Activated naive CD4-positive, alpha-beta T cell treated with anti-CD3 and anti-CD28 coated beads, Interleukin-2, amount 10 ng/mL, durations not matched to agents 7 days and 5 days (primary cell): Measurements from ENCODE around the gene RNFT2.
A peak's percentile ranks its signal among the peaks of the same experiment; 100 is the strongest.
"Not testable (repeated sequence)": the region's sequence is repeated elsewhere in the genome, so short reads cannot be mapped to it uniquely, and the experiment has no call there.

Source experiments
- CTCF ChIA-PET: fragments of 350-600 bp; sonication (Branson Sonifier 250); formaldehyde crosslinking; loops from one replicate; lab custom pipeline; 2021; ENCODE audit warnings: antibody characterized with exemption; lab: Charles Lee
- DNase-seq: peaks from one replicate; pipeline ENCODE4 v3.0.0-alpha.2; 2020
- H3K27ac Mint-ChIP-seq: one replicate; pipeline ENCODE4 v1.8.0; 2021; ENCODE audit warnings: mild to moderate bottlenecking, moderate library complexity, mixed read lengths
- H3K27me3 Mint-ChIP-seq: one replicate; pipeline ENCODE4 v1.8.0; 2021; ENCODE audit warnings: mild to moderate bottlenecking, mixed read lengths
- H3K36me3 Mint-ChIP-seq: one replicate; pipeline ENCODE4 v1.8.0; 2021; ENCODE audit warnings: mixed read lengths
- H3K4me1 Mint-ChIP-seq: one replicate; pipeline ENCODE4 v1.8.0; 2021; ENCODE audit warnings: mixed read lengths
- H3K4me3 Mint-ChIP-seq: one replicate; pipeline ENCODE4 v1.8.0; 2021; ENCODE audit warnings: mild to moderate bottlenecking, moderate library complexity, mixed read lengths
- H3K9me3 Mint-ChIP-seq: one replicate; pipeline ENCODE4 v1.8.0; 2021; ENCODE audit warnings: mixed read lengths

RNFT2 gene

DNA sequence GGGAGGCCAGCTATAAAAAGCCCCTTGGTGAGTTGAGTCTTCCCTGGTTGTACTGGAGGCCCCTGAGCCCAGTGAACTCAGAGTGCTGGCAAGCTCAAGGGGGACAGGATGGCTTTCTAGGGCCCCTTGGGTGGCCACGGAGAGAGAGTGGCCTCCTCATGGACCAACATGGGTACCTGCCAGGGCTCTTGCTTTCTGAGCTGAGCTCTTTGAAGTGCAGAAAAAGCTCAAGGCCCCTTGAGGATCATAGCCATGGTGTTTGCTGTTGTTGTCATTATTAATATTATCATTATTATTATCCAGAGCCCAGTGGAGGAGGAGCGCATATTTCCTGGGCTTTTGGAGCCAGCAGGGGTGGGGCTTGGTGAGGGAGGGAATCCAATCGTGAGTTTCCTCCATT, 6.7 kb downstream of the RNFT2 start:
- DNase-seq: no peak
- peaks cover 3% of the 10 kb centered on the region for H3K36me3 Mint-ChIP-seq
- H3K4me1 Mint-ChIP-seq: no peaks in the 10 kb centered on the region
- H3K4me3 Mint-ChIP-seq: no peak overlapping the region
- H3K27me3 Mint-ChIP-seq: no peaks in the 10 kb centered on the region
- CTCF ChIA-PET: no interaction called here
- no peak overlapping the region for H3K27ac Mint-ChIP-seq
- no peaks in the 10 kb centered on the region for H3K9me3 Mint-ChIP-seq

DNA sequence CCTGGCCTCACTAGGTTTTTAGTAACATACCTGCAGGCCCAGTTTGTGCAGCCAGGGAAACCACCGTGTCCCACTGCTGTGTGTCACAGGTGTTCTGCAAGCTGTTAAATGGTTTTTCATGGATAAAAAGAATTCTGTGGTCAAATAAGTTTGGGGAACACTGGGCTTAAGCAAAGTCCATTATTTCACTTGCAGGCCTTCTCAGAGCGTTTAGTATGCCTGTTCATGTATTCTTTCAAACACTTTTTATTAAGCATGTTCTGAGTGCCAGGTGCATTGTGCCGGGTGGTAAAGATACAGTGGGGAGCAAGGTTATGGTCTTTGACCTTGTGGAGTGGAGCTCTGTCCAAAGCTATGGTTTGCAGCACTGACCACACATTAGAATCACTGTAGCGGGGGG, 7.4 kb downstream of the RNFT2 start:
- CTCF ChIA-PET: no interaction called here
- Mint-ChIP-seq H3K9me3 (no peaks in the 10 kb centered on the region), H3K4me1 (no peaks in the 10 kb centered on the region), H3K4me3 (no peak overlapping the region), H3K27me3 (no peaks in the 10 kb centered on the region), H3K27ac (no peak overlapping the region), H3K36me3 (peaks cover 3% of the 10 kb centered on the region)
- no peak for DNase-seq

DNA sequence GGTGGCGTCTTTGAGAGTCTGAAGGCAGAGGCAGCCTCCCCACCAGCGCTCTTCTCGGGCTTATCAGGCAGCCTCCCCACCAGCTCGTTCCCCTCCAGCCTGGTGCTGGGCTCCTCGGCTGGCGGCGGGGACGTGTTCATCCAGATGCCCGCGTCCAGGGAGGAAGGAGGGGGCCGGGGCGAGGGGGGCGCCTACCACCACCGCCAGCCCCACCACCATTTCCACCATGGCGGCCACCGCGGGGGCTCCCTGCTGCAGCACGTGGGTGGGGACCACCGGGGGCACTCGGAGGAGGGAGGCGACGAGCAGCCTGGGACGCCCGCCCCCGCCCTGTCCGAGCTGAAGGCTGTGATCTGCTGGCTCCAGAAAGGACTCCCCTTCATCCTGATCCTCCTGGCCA, 11.8 kb downstream of the RNFT2 start:
- H3K4me1 Mint-ChIP-seq: peaks cover 6% of the 10 kb centered on the region
- peaks cover 12% of the 10 kb centered on the region for H3K36me3 Mint-ChIP-seq
- H3K9me3 Mint-ChIP-seq: no peaks in the 10 kb centered on the region
- no peak overlapping the region for H3K4me3 Mint-ChIP-seq
- H3K27ac Mint-ChIP-seq: no peak overlapping the region
- CTCF ChIA-PET: no interaction called here
- H3K27me3 Mint-ChIP-seq: no peaks in the 10 kb centered on the region
- no peak for DNase-seq

DNA sequence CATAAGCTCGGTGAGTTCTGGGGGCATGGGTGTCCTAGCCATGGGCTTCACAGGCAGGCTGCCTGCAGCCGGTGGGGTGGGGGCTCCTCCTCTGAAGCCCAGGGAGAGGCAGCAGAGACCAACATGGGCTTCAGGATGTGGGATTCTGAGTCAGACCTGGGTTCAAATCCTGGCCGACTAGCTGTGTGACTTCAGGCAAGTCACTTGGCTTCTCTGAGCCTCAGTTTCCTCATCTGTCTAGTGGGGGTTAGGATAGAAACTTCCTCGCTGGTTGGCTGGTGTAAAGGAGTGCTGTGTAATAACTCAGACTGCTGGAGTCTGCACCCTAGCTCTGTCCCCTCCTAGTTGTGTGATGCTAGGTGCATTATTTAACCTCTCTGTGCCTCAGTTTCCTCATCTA, 12.2 kb downstream of the RNFT2 start:
- peaks cover 12% of the 10 kb centered on the region for H3K36me3 Mint-ChIP-seq
- CTCF ChIA-PET: no interaction called here
- no peaks in the 10 kb centered on the region for H3K9me3 Mint-ChIP-seq
- no peak overlapping the region for H3K27ac Mint-ChIP-seq
- H3K27me3 Mint-ChIP-seq: no peaks in the 10 kb centered on the region
- peaks cover 6% of the 10 kb centered on the region for H3K4me1 Mint-ChIP-seq
- no peak overlapping the region for H3K4me3 Mint-ChIP-seq
- DNase-seq: no peak

DNA sequence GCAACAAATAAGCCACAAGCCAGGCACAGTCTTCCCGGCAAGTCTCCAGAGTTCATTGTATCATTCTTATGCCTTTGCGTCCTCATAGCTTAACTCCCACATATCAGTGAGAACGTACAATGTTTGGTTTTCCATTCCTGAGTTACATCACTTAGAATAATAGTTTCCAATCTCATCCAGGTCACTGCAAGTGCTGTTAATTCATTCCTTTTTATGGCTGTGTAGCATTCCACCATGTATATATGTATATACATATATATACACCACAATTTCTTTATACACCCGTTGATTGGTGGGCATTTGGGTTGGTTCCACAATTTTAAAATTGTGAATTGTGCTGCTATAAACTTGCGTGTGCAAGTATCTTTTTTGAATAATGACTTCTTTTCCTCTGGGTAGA, 16.0 kb downstream of the RNFT2 start:
- H3K27ac Mint-ChIP-seq, CTCF ChIA-PET, DNase-seq, H3K9me3 Mint-ChIP-seq, H3K27me3 Mint-ChIP-seq, H3K4me3 Mint-ChIP-seq: not testable (repeated sequence)
- H3K4me1 Mint-ChIP-seq: peaks cover 35% of the 10 kb centered on the region
- H3K36me3 Mint-ChIP-seq: peaks cover 23% of the 10 kb centered on the region

DNA sequence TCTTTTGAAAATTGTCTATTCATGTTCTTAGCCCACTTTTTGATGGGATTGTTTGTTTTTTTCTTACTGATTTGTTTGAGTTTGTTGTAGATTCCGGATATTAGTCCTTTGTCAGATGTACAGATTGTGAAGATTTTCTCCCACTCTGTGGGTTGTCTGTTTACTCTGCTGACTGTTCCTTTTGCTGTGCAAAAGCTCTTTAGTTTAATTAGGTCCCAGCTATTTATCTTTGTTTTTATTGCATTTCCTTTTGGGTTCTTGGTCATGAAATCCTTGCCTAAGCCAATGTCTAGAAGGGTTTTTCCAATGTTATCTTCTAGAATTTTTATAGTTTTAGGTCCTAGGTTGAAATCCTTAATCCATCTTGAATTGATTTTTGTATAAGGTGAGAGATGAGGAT, 16.7 kb downstream of the RNFT2 start:
- CTCF ChIA-PET, H3K9me3 Mint-ChIP-seq: not testable (repeated sequence)

DNA sequence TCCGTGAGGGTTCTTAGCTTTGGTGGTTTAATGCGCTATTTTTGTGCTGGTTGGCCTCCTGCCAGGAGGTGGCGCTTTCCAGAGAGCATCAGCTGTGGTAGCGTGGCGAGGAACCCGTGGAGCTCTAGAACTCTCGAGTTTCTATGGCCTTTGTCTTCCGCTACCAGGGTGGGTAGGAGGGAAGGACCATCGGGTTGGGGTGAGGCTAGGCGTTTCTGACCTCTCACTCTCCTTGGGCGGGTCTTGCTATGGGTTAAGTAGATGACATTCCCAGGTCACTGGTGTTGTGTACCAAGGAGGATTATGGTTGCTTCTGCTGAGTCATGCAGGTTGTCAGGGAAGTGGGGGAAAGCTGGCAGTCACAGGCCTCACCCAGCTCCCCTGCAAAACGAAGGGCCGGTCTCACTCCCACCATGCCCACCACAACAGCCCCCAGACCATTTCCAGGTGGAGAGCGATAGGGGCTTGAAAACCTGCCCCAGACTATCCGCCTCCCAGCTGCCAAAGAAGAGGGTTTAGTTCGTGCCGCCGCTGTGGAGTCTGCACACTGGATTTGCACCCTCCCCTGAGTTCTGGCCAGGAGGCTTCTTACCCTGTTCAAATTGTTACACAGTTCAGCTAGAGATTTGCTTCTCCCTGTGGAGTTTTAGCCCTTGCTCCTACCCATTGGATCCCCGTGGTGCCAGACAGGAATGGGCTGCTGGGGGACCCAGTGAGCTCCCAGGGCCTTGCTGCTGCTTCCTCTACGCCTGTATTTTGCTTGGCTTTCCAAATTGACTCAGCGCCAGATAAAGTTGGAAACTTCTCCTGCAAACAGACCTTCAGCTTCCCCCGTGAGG, 21.9 kb downstream of the RNFT2 start:
- H3K9me3 Mint-ChIP-seq: no peaks in the 10 kb centered on the region
- CTCF ChIA-PET: interaction anchor here (1.0 to 1.9 kb wide), 5 partner anchors 10 to 133 kb away, joined by 3 to 6 read pairs (median 3); no protein-coding TSS in a partner anchor
- peak; percentile 59 for DNase-seq
- peak overlapping the region; percentile 65 for H3K4me3 Mint-ChIP-seq
- peaks cover 16% of the 10 kb centered on the region for H3K36me3 Mint-ChIP-seq
- H3K27me3 Mint-ChIP-seq: no peaks in the 10 kb centered on the region
- peaks cover 37% of the 10 kb centered on the region for H3K4me1 Mint-ChIP-seq
- H3K27ac Mint-ChIP-seq: peak overlapping the region; percentile 79

More for the DNA sequence above, 16.7 kb downstream of the RNFT2 start:
- H3K27ac Mint-ChIP-seq, H3K27me3 Mint-ChIP-seq, H3K4me3 Mint-ChIP-seq, DNase-seq: not testable (repeated sequence)
- Mint-ChIP-seq H3K4me1 (peaks cover 38% of the 10 kb centered on the region), H3K36me3 (peaks cover 25% of the 10 kb centered on the region)

DNA sequence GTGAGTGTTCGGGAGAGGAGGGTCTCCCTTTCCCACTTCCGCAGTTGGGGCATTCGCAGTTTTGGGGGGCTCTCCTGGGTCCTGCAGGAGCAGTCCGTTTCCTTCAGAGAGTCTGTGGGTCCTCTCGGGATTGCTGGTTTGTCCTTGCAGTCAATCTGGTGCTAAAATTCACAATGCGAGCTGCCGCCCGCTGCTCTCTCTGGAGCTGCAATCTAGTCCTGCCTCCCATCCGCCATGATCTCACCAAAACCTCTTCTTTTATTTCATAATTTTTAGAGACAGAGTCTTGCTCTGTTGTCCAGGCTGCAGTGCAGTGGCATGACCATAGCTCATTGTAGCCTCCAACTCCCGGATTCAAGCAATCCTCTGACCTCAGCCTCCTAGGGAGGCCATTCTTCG, 22.5 kb downstream of the RNFT2 start:
- H3K27ac Mint-ChIP-seq: no peak overlapping the region
- H3K4me3 Mint-ChIP-seq: peak overlapping the region; percentile 65
- no peaks in the 10 kb centered on the region for H3K27me3 Mint-ChIP-seq

DNA sequence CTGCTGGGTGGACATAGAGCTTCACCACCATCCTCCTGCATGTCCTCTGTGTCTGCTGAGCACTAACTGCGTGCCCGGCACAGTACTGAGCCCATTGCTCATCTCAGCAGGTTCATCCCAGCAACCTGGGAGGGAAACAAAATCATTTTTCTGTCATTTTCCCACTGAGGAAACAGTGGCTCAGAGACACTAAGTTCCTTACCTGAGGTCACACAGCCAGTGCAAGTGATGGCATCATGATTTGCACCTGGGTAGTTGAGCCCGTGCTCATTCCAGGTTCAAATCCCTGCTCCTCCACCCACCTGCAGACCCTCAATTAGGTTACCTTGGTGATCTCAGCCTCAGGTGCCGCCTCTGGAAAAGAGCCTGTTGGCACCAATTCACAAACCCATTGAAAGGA, 23.4 kb downstream of the RNFT2 start:
- Mint-ChIP-seq H3K4me3 (no peak overlapping the region), H3K27ac (no peak overlapping the region), H3K4me1 (peaks cover 32% of the 10 kb centered on the region), H3K36me3 (peaks cover 14% of the 10 kb centered on the region), H3K9me3 (no peaks in the 10 kb centered on the region), H3K27me3 (no peaks in the 10 kb centered on the region)
- CTCF ChIA-PET: no interaction called here
- DNase-seq: no peak

More for the DNA sequence above, 22.5 kb downstream of the RNFT2 start:
- peaks cover 16% of the 10 kb centered on the region for H3K36me3 Mint-ChIP-seq
- no peak for DNase-seq
- CTCF ChIA-PET: interaction anchor here (1.0 to 1.9 kb wide), 2 partner anchors 9 to 103 kb away, joined by 3 to 6 read pairs; no protein-coding TSS in a partner anchor
- H3K4me1 Mint-ChIP-seq: peaks cover 37% of the 10 kb centered on the region
- H3K9me3 Mint-ChIP-seq: no peaks in the 10 kb centered on the region

DNA sequence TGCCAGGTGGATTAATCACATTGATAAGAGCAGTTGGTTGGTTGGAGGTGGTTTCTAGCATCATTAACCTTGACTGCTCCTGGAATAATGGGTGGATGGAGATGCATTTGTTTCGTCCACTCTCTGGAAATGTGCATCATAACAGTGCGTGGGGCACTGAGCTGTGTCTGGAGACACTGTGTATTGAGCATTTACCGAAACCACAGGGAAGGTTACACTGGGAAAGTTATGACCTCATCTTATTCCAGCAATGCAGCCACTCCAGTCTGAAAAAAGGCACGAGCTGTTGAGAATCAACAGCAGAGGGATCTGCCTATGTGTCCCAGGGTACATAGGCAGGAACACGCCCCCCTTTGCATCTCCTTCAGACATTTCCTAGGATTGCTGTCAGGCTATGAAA, 27.2 kb downstream of the RNFT2 start:
- DNase-seq: no peak
- Mint-ChIP-seq H3K36me3 (peaks cover 3% of the 10 kb centered on the region), H3K9me3 (no peaks in the 10 kb centered on the region), H3K27me3 (no peaks in the 10 kb centered on the region), H3K27ac (no peak overlapping the region), H3K4me1 (peaks cover 4% of the 10 kb centered on the region), H3K4me3 (no peak overlapping the region)
- CTCF ChIA-PET: no interaction called here

DNA sequence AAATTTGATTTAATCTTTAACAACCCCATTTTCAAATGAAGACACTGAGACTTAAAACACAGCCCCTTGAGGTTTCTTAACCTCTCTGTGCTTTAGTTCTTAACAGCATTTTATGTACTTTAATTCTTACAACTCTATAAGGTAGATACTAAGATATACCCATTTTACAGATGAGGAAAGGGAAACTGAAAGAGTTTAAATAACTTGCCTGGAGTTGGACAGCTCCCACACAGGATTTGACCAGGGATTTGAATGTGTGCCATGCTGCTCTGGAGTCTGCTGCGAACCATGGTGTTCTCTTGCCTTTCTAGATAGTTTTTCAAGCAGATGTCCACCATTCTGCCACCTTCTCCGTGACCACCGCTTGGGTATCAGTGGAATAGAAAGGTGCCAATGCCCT, 28.2 kb downstream of the RNFT2 start:
- no peaks in the 10 kb centered on the region for H3K36me3 Mint-ChIP-seq
- H3K4me3 Mint-ChIP-seq: no peak overlapping the region
- no peak overlapping the region for H3K27ac Mint-ChIP-seq
- no peak for DNase-seq
- no peaks in the 10 kb centered on the region for H3K4me1 Mint-ChIP-seq
- CTCF ChIA-PET: no interaction called here
- H3K27me3 Mint-ChIP-seq: no peaks in the 10 kb centered on the region
- no peaks in the 10 kb centered on the region for H3K9me3 Mint-ChIP-seq

DNA sequence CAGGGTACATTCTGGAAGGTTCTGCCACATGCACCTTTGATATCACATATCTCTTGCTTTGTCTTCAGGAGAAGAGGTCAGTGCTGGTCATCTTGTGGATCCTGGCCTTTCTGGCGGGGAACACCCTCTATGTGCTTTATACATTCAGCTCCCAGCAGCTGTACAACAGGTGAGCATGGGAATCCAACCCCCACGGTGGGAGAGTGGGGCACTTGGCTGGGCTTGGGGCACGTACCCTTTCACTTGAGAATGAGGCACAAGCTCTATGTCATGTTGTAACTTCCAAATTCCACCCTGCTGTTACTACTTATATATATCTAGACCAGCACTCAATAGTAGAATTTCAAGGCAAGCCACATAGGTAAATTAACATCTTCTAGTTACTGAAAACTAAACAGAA, 28.6 kb downstream of the RNFT2 start:
- Mint-ChIP-seq H3K36me3 (no peaks in the 10 kb centered on the region), H3K9me3 (no peaks in the 10 kb centered on the region), H3K27ac (no peak overlapping the region), H3K27me3 (no peaks in the 10 kb centered on the region), H3K4me1 (no peaks in the 10 kb centered on the region), H3K4me3 (no peak overlapping the region)
- CTCF ChIA-PET: no interaction called here
- DNase-seq: no peak

DNA sequence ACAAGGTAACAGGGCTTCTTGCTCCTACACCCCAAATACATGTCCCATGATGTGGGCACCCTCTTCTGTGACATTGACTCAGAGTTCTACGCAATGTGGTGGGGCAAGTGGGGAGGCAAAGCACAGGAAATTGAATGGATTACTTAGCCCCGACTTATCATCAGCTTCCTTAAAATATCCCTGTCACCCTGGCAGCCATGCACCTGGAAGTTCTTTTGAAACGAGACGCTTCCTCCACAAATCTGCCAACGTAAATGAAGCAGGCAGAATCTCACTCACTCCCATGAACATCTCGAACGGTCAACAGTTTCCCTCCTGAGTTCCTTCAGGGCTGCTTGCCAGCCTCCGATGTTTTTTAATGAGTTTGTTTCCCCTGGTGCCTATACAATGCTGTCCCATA, 33.5 kb downstream of the RNFT2 start:
- no peak for DNase-seq
- Mint-ChIP-seq H3K9me3 (no peaks in the 10 kb centered on the region), H3K4me3 (no peak overlapping the region), H3K36me3 (peaks cover 2% of the 10 kb centered on the region), H3K27me3 (no peaks in the 10 kb centered on the region), H3K4me1 (peaks cover 6% of the 10 kb centered on the region), H3K27ac (no peak overlapping the region)
- CTCF ChIA-PET: no interaction called here

DNA sequence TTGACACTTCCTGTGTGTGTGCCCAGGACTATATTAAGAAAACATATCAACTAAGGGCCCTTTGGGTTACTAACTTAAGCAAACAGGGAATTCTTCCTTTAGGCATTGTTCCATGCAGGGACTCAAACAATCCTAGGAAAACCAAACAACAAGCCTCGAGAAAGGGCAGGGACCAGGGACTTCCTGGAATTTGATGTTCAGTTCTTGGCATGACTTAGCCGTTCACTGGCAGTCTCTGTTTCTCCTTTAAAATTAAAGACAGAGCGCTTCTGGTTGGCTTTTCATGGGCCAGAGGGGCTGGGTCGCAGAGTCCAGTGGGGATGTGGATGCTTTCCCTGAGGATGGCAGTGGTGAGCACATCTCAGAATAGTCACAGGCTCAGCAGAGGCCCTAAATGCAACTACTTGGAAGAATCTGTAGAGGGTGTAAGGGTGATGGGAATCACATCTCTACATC, 35.2 kb downstream of the RNFT2 start:
- Mint-ChIP-seq H3K9me3 (no peaks in the 10 kb centered on the region), H3K27me3 (no peaks in the 10 kb centered on the region), H3K4me3 (no peak overlapping the region), H3K27ac (no peak overlapping the region), H3K36me3 (peaks cover 2% of the 10 kb centered on the region), H3K4me1 (peaks cover 6% of the 10 kb centered on the region)
- CTCF ChIA-PET: no interaction called here
- DNase-seq: no peak

DNA sequence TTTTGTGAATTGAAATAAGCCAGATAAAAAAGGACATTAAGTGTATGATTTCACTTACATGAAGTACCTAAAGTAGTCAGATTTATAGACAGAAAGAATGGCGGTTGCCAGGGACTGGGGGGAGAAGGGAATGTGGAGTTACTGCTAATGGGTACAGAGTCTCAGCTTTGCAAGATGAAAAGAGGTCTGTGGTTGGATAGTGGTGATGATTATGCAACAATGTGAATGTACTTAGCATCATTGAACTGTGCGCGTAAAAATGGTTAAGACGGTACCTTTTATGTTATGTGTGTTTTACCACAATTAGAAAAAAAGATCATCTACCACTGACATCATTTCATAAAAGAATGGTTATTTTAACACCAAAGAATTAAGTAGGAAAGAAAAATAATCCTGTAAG, 35.9 kb downstream of the RNFT2 start:
- peaks cover 2% of the 10 kb centered on the region for H3K36me3 Mint-ChIP-seq
- no peak overlapping the region for H3K27ac Mint-ChIP-seq
- H3K4me1 Mint-ChIP-seq: peaks cover 6% of the 10 kb centered on the region
- H3K9me3 Mint-ChIP-seq: no peaks in the 10 kb centered on the region
- no peaks in the 10 kb centered on the region for H3K27me3 Mint-ChIP-seq
- no peak overlapping the region for H3K4me3 Mint-ChIP-seq
- no peak for DNase-seq
- CTCF ChIA-PET: no interaction called here
